Stimulated activated CD4-positive, alpha-beta T cell treated with anti-CD3 and anti-CD28 coated beads, Interleukin-15, amount 100 ng/mL, for 1 hour (primary cell): ENCODE measurements around the gene PPP1R7.

Experiments used
- DNase-seq, 2 donors: peaks; one replicate each; pipeline ENCODE4 v3.0.0-alpha.2; 2020; ENCODE audit warnings: low read depth in 1 of 2, low spot score in 1 of 2

The PPP1R7 gene

GRCh38 chr2:241160318-241160717 is 10.1 kb downstream of the PPP1R7 start:
- DNase-seq = no peak

GRCh38 chr2:241161646-241162281 is 11.5 kb downstream of the PPP1R7 start:
- DNase-seq = no peak

- no peak for DNase-seq
Observed at GRCh38 chr2:241163601-241164118, 13.4 kb downstream of the PPP1R7 start.

GRCh38 chr2:241168366-241168765 is 18.1 kb downstream of the PPP1R7 start:
- DNase-seq = no peak

GRCh38 chr2:241173557-241173956 is 23.3 kb downstream of the PPP1R7 start:
- no peak for DNase-seq

GRCh38 chr2:241177526-241178334 is 27.5 kb downstream of the PPP1R7 start:
- DNase-seq = no peak

- no peak for DNase-seq
Observed at GRCh38 chr2:241178961-241179360, 28.7 kb downstream of the PPP1R7 start.

- no peak for DNase-seq
Observed at GRCh38 chr2:241179899-241180298, 29.6 kb downstream of the PPP1R7 start.

GRCh38 chr2:241180495-241180894 is 30.2 kb downstream of the PPP1R7 start:
- no peak for DNase-seq

GRCh38 chr2:241182126-241182525 is 31.9 kb downstream of the PPP1R7 start:
- no peak for DNase-seq

- no peak for DNase-seq
Observed at GRCh38 chr2:241182531-241183133, 32.4 kb downstream of the PPP1R7 start.

GRCh38 chr2:241183221-241183620 is 33.0 kb downstream of the PPP1R7 start:
- DNase-seq = no peak

- no peak for DNase-seq
Observed at GRCh38 chr2:241184901-241185300, 34.6 kb downstream of the PPP1R7 start.

GRCh38 chr2:241185961-241186360 is 35.7 kb downstream of the PPP1R7 start:
- no peak for DNase-seq

- DNase-seq = no peak
Observed at GRCh38 chr2:241187101-241187917, 37.0 kb downstream of the PPP1R7 start.

GRCh38 chr2:241187918-241188234 is 37.6 kb downstream of the PPP1R7 start:
- no peak for DNase-seq

- DNase-seq = no peak
Observed at GRCh38 chr2:241188361-241189092, 38.3 kb downstream of the PPP1R7 start, which contains the start of gene ANO7. Gene ANO7 (plus strand): TSS chr2:241188677. CDS start chr2:241190064, 1,387 bp downstream.

GRCh38 chr2:241189093-241189855 is 39.0 kb downstream of the PPP1R7 start:
- no peak for DNase-seq

GRCh38 chr2:241189856-241190201 is 39.6 kb downstream of the PPP1R7 start:
- no peak for DNase-seq
